Epithelial cell of esophagus (primary cell): ENCODE data around the gene PNMA6A.
"Not testable (repeated sequence)": the region's sequence is repeated elsewhere in the genome, so short reads cannot be mapped to it uniquely, and the experiment has no call there.

Source experiments
- DNase-seq: peaks from one replicate; pipeline ENCODE4 v3.0.0; 2010; ENCODE audit warnings: low read depth
- H3K4me3 ChIP-seq: 2 replicates; pipeline ENCODE4 v1.5.1; 2011; ENCODE audit warnings: mild to moderate bottlenecking, low read length, control low read depth
- TF ChIP-seq, protein P1 (sequence below): IDR thresholded peaks from 2 replicates; pipeline ENCODE4 v1.5.1; 2011; ENCODE audit warnings: low read depth, mild to moderate bottlenecking, low read length, control low read depth, inconsistent platforms; ENCODE audit not compliant: insufficient read depth; ENCODE audit errors: missing control alignments

PNMA6A gene

DNA sequence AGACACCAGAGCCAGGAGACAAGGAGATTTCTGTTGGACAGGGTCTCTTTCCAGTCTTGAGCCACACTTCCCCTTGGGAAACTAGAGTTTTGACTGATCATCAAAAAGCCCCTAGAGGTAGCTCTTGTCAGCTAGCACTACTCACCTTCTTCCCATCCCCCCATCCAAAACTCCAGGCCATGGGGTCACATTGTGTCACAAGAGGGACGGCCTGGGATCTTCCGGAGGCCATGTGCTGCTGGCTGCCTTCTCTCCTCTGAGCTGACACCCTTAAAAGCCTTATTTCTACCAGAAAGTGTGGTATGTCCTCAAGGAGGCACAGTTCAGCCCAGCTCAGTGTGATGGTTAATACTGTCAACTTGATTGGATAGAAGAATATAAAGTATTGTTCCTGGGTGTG lies 8.2 kb upstream of the PNMA6A start:
- no peak for DNase-seq
- TF ChIP-seq, protein P1, sequence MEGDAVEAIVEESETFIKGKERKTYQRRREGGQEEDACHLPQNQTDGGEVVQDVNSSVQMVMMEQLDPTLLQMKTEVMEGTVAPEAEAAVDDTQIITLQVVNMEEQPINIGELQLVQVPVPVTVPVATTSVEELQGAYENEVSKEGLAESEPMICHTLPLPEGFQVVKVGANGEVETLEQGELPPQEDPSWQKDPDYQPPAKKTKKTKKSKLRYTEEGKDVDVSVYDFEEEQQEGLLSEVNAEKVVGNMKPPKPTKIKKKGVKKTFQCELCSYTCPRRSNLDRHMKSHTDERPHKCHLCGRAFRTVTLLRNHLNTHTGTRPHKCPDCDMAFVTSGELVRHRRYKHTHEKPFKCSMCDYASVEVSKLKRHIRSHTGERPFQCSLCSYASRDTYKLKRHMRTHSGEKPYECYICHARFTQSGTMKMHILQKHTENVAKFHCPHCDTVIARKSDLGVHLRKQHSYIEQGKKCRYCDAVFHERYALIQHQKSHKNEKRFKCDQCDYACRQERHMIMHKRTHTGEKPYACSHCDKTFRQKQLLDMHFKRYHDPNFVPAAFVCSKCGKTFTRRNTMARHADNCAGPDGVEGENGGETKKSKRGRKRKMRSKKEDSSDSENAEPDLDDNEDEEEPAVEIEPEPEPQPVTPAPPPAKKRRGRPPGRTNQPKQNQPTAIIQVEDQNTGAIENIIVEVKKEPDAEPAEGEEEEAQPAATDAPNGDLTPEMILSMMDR = no peak
- no peak overlapping the region for H3K4me3 ChIP-seq

DNA sequence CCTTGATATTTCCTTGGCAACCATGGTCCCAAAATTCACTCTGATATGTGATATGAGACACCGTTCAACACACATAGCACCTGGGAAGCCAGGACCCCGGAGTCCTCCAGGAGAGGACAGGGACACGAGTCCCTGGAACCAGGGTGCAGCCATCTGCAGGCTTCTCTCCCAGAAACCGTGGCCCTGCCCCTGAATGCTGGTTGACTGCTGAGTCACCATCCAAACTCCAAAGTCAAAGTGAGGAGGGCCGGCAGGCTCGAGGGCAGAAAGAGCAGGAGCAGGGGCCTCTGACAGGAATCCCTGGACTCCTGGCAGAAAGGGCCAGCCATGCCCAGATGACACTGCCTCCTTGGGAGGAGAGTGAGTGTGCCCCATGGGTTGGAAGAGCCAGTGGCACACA lies 6.9 kb upstream of the PNMA6A start:
- no peak for DNase-seq
- no peak overlapping the region for H3K4me3 ChIP-seq
- TF ChIP-seq, protein P1 = no peak

DNA sequence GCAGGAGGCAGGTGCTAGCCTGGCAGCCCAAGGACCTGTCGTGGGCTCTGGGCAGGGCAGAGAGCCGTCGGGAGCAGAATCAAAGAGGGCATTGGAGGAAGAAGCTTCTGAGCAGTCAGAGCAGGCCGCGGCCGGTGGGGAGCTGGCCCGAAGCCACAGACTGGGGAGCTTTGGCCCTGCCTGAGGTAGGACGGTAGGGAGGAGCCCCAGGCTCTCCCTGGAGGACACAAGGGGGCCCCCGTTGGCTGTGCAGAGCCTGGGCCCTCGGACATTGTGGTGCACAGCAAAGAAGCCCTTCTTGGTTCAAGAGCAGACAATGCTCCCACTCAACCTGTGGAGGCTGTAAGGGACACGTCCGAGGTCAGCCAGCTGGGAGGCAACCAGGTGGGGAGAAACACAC lies 5.9 kb upstream of the PNMA6A start:
- DNase-seq = not testable (repeated sequence)

DNA sequence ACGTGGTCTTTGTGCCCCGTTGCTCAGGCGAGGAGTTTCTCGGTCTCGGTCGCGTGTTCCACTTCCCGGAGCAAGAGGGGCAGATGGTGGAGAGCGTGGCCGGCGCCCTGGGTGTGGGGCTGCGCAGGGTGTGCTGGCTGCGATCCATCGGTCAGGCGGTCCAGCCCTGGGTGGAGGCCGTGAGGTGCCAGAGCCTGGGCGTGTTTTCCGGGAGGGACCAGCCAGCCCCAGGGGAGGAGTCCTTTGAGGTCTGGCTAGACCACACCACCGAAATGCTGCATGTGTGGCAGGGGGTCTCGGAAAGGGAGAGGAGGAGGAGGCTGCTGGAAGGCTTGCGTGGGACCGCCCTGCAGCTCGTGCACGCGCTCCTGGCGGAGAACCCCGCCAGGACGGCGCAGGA lies 1.1 kb downstream of the PNMA6A start:
- DNase-seq = not testable (repeated sequence)

More for the DNA sequence above, 5.9 kb upstream of the PNMA6A start:
- not testable (repeated sequence) for H3K4me3 ChIP-seq

DNA sequence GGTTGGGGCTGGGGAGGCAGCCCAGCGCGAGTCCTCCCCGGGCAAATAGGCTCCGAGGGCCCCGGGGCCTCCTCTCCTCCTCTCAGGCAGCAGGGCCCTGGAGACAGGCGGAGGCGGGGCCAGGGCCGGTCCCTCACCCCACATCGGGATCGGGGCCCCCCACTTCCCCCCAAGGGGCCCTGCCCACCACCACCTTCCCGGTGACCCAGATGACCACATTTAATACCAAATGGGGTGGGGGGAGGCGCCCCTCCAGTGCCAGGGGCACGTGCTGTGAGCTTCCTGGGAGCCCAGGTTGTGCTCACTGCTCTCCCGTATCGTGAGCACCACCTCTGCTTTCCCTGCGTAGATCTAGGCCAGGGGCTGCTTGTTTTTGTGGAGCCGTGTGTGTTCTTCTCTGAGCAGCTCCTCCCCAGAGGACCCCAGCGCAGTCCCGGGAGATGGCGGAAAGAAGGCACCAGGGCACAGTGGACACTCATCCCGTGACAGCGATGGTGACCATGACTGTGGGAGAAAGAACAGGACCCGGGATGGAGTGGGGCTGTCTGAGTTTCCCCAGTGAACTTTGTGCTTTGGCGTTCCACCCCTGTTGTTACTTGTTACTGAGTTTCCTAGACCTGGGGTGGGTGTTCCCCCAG lies 2.1 kb downstream of the PNMA6A start:
- TF ChIP-seq, protein P1 = no peak
- no peak overlapping the region for H3K4me3 ChIP-seq
- no peak for DNase-seq

More for the DNA sequence above, 1.1 kb downstream of the PNMA6A start:
- H3K4me3 ChIP-seq = not testable (repeated sequence)

DNA sequence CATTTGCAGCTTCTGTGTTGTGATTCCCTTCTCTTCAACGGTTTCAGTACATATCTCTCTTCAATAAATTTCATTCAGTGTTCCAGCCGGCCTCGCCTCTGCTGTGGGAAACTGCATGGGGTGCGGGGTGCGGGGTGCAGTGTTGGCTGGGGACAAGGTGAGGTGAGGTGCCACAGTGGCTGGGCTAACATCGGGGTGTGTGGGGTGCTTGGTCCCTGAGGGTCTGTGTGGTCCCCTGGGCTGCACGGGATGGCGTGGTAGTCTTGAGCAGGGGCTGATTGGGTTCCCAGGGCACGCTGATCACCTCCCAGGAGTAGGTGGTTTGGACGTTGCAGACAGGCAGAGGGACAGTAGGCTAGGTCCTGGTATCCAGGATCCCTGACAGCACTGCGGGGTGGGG lies 2.7 kb downstream of the PNMA6A start:
- TF ChIP-seq, protein P1 = no peak
- no peak for DNase-seq
- no peak overlapping the region for H3K4me3 ChIP-seq

DNA sequence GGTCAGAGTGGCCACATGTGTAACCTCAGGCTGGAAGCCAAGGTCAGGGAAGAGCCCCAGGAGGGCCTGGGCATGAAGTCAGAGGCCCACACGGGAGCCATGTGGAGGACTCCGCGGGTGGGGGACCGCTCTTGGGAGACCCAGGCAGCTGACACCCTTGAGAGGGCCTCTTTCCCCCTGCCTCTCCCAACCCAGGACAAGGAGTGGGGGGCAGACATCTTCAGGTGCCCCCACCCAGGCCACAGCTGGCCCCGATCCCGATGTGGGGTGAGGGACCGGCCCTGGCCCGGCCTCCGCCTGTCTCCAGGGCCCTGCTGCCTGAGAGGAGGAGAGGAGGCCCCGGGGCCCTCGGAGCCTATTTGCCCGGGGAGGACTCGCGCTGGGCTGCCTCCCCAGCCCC lies 3.1 kb downstream of the PNMA6A start:
- no peak for DNase-seq
- TF ChIP-seq, protein P1 = no peak
- H3K4me3 ChIP-seq = no peak overlapping the region

DNA sequence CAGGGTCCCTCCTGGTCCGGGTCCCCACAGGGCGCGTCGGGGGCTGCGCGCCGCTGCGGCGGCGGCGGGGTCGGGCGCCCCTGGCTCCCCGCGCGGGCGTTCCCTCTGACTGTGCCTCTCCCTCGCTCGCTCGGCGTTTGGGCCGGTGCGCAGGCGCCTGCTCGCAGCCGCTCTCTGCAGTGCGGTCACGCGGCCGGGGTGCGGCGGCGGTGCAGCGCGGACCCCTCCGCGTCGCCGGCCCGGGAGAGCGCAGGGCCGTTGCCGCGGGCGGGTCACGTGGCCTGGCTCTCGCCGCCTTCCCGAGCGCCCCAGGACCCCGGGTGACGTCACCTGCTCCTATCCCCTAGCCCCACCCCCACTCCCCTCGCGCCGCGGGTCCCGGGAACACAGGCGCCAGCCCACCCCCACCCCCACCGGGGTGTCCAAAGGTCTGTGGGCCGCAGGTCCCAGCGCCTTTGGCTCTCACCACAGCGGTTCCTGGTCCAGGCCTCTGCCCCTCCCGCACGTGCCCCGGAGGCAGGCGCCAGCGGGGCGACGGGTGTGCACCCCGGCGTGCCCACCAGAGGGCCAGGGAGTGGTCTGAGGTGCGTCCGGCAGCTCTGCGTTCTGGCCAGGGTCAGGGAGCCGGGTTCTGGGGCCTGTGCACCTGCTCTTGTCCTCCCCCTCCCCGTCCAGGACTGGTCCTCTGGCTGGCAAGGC lies 5.3 kb downstream of the PNMA6A start:
- not testable (repeated sequence) for H3K4me3 ChIP-seq, DNase-seq

DNA sequence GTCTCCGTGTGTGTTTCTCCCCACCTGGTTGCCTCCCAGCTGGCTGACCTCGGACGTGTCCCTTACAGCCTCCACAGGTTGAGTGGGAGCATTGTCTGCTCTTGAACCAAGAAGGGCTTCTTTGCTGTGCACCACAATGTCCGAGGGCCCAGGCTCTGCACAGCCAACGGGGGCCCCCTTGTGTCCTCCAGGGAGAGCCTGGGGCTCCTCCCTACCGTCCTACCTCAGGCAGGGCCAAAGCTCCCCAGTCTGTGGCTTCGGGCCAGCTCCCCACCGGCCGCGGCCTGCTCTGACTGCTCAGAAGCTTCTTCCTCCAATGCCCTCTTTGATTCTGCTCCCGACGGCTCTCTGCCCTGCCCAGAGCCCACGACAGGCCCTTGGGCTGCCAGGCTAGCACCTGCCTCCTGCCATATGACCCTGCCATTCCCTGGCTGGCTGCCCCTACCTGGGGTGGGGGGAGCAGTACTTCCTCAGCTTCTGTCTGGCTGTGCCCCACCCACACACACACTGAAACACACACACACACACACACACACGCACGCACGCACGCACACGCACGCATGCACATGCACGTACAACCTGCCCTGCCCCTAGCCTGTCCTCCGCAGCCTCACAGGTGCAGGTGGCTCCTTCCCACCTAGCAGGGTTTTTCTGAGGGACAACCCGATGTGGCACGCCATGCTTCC lies 11.1 kb downstream of the PNMA6A start:
- DNase-seq, H3K4me3 ChIP-seq: not testable (repeated sequence)
